Measurements from ENCODE around the gene SNX27. TPM values are rescaled to one million over a fixed set of nuclear protein-coding genes. Genes with fewer than 3 reads are reported as not detected.

SNX27 gene
- total RNA-seq, 1 experiment from 2014 or later, result 32.7 TPM

GRCh38 chr1:151737479-151737878 lies 125.6 kb downstream of the SNX27 start:
- no peak for DNase-seq (ENCODE audit: low spot score)
- in situ Hi-C loops (cut with HindIII; ENCODE audit: low sequenced_read_pairs), result no loop called here

- in situ Hi-C loops (cut with HindIII; ENCODE audit: low sequenced_read_pairs), result no loop called here
- DNase-seq (ENCODE audit: low spot score), result no peak
These were observed 127.9 kb downstream of the SNX27 start for GRCh38 chr1:151739590-151740355.

GRCh38 chr1:151741516-151741915 lies 129.7 kb downstream of the SNX27 start:
- in situ Hi-C loops (cut with HindIII; ENCODE audit: low sequenced_read_pairs), result no loop called here
- DNase-seq (ENCODE audit: low spot score), result no peak

Other genes starting within 250 kb of the SNX27 start
- 0.27 TPM in 1 of 2 replicates, not detected in the other for gene SELENBP1, start 239.3 kb upstream of the SNX27 start, total RNA-seq (2014; rRNA removed; shearing (Covaris generic))
- gene PSMB4, start 212.5 kb upstream of the SNX27 start, total RNA-seq (2014; rRNA removed; shearing (Covaris generic)), result 518 and 580 TPM in 2 replicates
- gene POGZ, start 152.6 kb upstream of the SNX27 start, total RNA-seq (2014; rRNA removed; shearing (Covaris generic)), result 6.9 and 14.0 TPM in 2 replicates
- gene CGN, start 100.7 kb upstream of the SNX27 start, total RNA-seq (2014; rRNA removed; shearing (Covaris generic)), result 11.4 and 18.6 TPM in 2 replicates
- gene TUFT1, start 71.7 kb upstream of the SNX27 start, total RNA-seq (2014; rRNA removed; shearing (Covaris generic)), result 3.5 and 8.2 TPM in 2 replicates
- not detected in 2 replicates for gene CELF3, start 104.8 kb downstream of the SNX27 start, total RNA-seq (2014; rRNA removed; shearing (Covaris generic))
- not detected in 2 replicates for gene RIIAD1, start 109.5 kb downstream of the SNX27 start, total RNA-seq (2014; rRNA removed; shearing (Covaris generic))
- gene MRPL9, start 151.4 kb downstream of the SNX27 start, total RNA-seq (2014; rRNA removed; shearing (Covaris generic)), result 173 and 199 TPM in 2 replicates
- gene TDRKH, start 178.4 kb downstream of the SNX27 start, total RNA-seq (2014; rRNA removed; shearing (Covaris generic)), result 20.6 and 21.2 TPM in 2 replicates
- gene LINGO4, start 193.4 kb downstream of the SNX27 start, total RNA-seq (2014; rRNA removed; shearing (Covaris generic)), result not detected in 2 replicates
- not detected in 2 replicates for gene RORC, start 219.8 kb downstream of the SNX27 start, total RNA-seq (2014; rRNA removed; shearing (Covaris generic))
- not detected in 2 replicates for gene C2CD4D, start 227.8 kb downstream of the SNX27 start, total RNA-seq (2014; rRNA removed; shearing (Covaris generic))
- gene THEM5, start 241.7 kb downstream of the SNX27 start, total RNA-seq (2014; rRNA removed; shearing (Covaris generic)), result not detected in 2 replicates